Activated CD8-positive, alpha-beta memory T cell treated with anti-CD3 and anti-CD28 coated beads, Interleukin-2, amount 50 U/mL, for 1 hour (primary cell): ENCODE data around the gene CNPY1.
"Not testable (repeated sequence)": the region's sequence is repeated elsewhere in the genome, so short reads cannot be mapped to it uniquely, and the experiment has no call there.

Experiments used
- DNase-seq: peaks from one replicate; pipeline ENCODE4 v3.0.0-alpha.2; 2020; ENCODE audit errors: extremely low read depth

The CNPY1 gene

DNA sequence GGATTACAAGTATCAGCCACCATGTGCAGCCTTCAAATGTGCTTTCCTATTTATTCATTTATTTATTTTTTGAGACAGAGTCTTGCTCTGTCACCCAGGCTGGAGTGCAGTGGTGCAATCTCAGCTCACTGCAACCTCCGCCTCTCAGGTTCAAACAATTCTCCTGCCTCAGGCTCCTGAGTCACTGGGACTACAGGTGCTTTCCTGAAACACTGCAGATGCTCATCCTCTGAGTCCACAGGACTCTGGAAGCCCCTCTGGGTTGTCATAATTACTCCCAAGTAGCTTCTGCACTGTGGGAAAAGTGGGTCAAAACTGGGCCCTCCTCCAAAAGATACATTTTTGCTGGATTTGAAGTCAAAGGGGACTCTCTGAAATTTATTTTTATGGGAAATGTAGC lies at the start of gene CNPY1:
TSS of gene CNPY1 (minus strand) at position 111 of the 400 bp plus-strand sequence. CDS start 630 bp downstream, outside the sequence.
- not testable (repeated sequence) for DNase-seq

DNA sequence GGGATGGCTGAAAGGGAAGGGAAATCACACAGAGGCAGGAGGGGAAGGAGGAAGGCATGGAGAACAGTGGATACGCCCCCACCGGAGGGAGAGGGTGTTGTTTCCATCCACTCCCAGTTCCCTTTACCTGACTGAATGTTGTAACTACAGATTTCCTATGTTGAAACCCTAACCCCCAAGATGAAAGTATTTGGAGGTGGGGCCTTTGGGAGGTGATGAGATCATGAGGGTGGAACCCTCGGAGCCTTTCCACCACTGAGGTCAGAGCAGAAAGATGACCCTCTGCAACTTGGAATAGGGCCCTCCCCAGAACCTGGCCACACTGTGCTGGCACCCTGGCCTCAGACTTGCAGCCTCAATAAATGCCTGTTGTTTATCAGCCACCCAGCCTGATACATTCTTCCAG lies 48.6 kb upstream of the CNPY1 start:
- no peak for DNase-seq

GRCh38 chr7:155594163-155594732 lies 47.9 kb upstream of the CNPY1 start:
- no peak for DNase-seq

DNA sequence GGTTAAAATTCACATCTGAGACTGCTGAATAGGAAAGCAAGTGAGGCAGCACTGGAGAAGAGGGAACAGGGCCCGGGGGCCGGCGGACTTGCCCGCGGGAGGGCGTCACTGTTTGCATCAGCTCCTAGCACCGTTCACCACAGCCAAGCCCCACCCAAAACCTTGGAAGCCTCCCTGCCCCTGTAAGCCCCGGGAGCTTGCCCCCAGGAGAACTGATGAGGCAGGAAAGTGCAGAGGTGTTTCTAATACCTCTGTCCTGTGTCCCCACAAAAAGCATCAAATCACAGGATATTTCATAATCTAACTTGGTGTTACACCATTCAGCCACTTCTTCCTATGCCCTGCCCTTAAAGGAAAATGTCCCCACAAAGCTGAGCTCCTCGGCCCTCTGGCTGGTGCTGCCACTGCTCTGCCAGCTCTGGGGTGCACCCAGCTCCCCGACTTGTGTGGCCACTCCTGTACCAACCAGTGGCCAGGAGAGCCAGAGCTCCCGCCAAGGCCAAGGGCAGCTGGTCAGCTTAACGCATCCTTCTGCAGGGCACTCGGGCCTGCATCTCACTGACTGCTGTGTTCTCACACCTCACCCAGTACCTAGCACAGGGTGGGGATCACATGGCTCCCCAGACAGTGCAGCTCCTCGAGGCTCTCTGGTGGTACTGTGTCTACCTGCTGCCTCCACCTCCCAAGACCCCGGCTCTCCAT lies 47.3 kb upstream of the CNPY1 start:
- DNase-seq, result no peak

- DNase-seq, result no peak
Measured at GRCh38 chr7:155591055-155591775, 44.9 kb upstream of the CNPY1 start.

DNA sequence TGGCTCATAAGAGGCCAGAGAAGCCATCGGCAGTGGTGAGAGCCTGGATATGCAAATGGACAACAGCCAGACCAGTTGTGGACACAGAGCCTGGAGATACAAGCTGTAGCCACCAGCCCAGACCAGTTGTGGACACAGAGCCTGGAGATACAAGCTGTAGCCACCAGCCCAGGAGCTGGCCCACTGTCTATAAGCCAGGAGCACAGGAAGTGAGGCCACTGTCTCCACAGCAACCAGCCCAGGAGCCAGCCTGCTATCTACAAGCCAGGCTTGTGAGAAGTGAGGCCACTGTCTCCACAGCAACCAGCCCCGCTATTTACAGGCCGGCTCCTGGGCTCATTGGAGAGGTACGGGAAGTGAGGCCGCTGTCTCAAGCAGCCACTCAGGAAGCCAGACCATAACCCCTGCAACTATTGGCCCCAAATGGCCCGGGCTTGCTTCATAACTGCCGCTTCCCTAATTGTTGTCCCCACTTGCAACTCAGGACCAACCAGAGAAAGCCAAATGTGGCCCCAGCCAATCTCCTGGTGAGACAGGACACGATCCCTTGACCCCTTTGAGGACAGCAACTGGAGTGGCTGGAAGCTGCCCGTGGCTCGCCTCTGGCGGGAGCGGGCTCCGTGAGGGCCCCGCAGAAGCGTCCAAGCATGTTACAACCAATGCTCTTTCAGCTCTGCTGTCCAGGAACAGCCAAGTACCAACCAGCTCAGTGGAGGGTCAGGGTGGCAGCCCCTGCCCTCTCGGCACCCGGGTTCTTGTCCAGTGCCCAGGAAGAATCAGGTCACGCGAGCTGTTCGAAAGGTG lies 44.1 kb upstream of the CNPY1 start:
- DNase-seq, result no peak

DNA sequence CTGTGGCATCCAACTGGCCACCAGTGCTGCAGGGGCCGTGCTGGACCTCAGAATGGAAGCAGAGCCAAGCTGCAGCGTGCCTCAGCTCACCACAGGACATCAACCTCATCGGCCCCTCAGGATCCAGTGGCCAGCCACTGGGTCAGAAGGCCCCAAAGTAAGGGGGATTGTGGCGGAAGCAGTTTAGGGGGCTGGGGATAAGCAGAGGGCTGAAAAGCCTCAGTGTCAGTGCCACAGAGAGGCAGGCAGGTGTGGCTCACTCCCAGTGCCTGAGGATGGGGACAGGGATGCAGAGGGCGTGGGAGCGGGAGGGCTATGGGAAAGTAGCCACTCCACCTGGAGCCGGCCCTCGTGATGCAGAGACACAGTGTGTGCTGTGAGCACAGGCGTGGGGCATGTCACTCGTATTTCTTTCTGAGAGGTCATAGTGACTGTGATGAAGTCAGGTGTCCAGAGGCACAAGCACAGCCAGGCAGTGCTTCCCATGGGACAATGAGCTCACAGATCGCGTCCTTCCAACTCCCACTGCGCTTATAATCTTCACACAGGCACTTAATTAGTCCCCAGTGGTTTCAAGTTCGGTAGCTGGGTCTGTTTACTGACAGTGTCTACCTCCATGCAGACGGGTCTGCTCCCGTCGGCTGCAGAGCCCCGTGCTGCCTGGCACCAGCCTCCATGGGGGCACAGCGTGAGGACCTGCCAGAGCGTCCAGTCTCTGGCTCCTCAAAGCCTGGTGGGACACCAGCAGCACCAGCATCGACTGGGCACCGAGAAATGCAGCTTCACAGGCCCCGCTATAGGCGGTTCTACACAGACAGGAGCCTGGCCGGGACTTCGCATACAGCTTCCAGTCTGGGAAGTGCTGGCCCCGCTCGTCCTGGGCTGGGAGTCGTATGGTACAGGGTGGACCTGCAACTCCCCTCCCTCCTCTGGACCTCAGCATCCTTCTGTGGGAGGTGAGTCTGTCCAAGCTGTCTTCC lies 42.9 kb upstream of the CNPY1 start:
- DNase-seq, result no peak

GRCh38 chr7:155588468-155588998 lies 42.2 kb upstream of the CNPY1 start:
- DNase-seq, result no peak

DNA sequence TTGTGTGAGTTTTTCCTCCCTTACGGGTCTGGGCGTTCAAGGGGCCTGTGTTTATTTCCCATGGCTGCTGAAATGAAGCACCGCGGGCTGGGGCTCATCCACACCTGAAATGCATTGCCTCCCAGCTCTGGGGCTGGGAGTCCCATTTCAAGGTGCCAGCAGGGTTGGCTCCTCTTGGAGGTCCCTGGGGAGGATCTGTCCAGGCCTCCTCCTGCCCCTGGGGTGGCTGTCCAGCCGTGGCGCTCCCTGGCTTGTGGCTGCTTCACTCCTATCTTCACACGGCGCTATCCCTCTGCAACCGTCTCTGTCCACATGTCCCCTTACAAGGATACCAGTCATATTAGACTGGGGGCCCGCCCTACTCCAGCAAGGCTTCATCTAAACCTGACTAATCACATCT lies 41.1 kb upstream of the CNPY1 start:
- DNase-seq, result no peak

DNA sequence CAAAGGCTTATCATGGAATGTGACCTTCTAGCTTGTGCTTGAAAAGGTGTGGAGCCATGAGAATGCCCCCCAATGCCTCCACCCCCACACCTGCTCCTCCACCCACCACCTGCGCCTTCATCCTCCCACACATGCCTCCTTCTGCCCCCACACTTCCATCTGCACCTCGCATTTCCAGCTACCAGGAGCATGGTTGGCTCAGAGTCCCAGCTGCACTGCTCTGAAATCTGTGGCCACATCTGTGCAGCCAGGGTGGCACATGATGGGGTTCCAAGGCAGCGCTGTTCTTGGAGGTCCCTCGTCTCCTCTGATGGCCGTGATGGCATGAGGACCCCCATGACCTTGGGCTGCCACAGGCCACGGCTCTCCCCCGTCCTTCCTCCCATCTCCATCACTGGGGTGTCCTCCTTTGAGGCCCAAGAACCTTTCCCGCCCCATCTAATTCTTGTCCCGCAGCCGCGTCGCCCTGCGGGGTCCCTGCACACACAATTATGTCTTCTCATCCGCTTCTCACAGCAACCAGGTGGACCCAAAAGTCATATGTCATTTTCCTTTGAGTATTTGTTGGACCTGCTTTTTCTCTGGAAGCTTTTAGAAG lies 40.6 kb upstream of the CNPY1 start:
- no peak for DNase-seq

- no peak for DNase-seq
Measured at GRCh38 chr7:155585951-155586350, 39.6 kb upstream of the CNPY1 start.

GRCh38 chr7:155585532-155585895 lies 39.2 kb upstream of the CNPY1 start:
- DNase-seq, result no peak

DNA sequence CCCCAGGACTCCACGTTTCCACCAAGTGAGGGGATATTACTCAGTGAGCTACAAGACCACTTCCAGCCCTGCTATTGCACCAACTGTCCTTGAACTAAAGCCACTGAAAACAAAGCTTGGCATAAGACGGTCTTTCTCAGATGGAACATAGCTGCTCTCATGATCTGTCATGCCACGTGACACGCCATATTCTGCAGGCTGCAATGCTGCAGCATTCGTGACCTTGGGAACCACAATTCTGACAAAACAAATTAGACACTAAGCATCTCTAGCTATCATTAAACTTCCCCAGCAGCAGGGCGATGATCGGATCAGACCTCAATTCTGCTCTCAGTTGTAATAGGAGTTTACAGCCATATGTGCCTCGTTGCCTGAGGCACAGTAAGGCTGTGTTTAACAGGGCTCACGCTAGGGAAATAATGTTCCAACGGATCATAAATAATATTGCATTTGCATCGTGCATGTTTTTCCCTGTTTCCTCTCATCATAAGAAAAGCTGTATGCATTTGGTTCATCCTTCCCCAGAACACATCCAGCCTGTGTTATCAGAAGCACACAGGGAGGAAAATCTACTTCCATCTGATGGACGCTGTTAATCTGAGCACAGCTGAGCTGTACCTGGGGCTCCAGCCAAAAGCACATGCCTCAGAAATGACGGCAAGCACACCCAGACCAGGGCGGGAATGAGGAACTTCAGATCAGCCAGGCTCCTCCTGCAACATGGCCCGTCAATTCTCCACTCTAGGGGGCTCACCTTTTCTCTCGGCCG lies 38.6 kb upstream of the CNPY1 start:
- no peak for DNase-seq

GRCh38 chr7:155584261-155584660 lies 37.9 kb upstream of the CNPY1 start:
- DNase-seq, result no peak

GRCh38 chr7:155583636-155584035 lies 37.3 kb upstream of the CNPY1 start:
- no peak for DNase-seq

DNA sequence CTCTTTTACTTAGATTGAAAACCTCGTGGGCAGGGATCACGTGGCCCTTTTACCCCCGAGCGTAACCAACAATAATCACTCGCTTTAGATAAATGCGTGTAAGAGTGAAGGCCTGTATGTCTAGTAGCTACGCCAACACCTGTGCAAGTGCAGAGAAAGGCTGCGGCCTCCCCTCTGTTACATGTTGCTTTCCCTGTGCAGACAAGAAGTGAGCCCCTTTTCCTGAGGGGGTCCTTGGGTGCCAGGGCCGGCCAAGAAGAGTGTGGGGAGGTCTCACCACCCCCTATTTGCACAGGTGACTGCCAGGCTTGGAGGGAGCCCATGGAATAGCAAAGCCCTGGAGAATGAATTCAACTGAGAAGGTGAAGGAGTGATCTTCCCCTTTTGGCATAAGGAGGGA lies 35.6 kb upstream of the CNPY1 start:
- DNase-seq, result no peak

DNA sequence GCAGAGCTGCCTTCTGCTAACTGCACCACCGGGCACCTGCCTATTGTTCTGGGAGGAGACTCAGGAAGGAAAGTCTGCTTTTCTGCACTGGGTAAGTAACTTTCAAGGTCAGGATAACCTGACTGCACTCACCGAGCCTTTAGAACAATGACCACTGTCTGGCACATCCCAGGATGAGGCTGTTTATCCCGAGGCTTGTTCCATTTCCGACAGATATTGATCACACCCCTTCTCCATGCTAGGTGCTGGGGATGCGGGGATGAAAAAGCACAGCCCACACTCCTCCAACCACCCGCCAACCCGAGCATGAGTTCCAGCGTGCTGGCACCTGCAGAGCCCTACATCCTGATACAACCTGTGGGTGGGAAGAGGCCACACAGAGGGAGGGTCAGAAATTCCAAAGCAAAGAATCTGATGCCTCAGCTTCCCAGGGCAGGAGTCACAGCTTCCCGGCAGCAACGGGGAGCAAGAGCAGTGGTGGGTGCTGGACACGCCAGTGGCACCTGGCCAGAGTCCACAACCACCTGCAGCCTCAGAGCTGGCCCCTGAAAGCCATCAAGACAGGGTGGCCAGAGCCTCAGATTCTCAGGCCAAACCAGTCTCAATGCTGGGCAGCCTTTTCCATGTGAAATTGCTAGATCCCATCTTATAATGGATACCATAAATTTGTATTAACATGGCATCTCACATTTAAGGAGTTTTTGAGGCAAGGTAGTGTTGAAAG lies 34.9 kb upstream of the CNPY1 start:
- no peak for DNase-seq

GRCh38 chr7:155580367-155580766 lies 34.0 kb upstream of the CNPY1 start:
- DNase-seq, result no peak

GRCh38 chr7:155579565-155579964 lies 33.2 kb upstream of the CNPY1 start:
- DNase-seq, result no peak
